Fibroblast of lung (primary cell): ENCODE measurements around the gene GLDC. TPM values are rescaled to one million over a fixed set of nuclear protein-coding genes. Genes with fewer than 3 reads are reported as not detected.

Experiments used
- DNase-seq, 2 donors: peaks; one replicate each; pipeline versions ENCODE4 v3.0.0 to v3.0.0-alpha.2; 2010; ENCODE audit warnings: low read depth in 2 of 2
- H2AFZ ChIP-seq: 2 replicates; pipeline ENCODE4 v1.5.1; 2012; ENCODE audit warnings: low read length, control low read depth, inconsistent platforms
- H3K27ac ChIP-seq: 2 replicates; pipeline ENCODE4 v1.5.1; 2011; ENCODE audit warnings: low read length, control low read depth; ENCODE audit not compliant: insufficient read depth
- H3K27me3 ChIP-seq: 2 replicates; pipeline ENCODE4 v1.5.1; 2011; ENCODE audit warnings: mild to moderate bottlenecking, low read length; ENCODE audit not compliant: control insufficient read depth, insufficient read depth
- H3K36me3 ChIP-seq: 2 replicates; pipeline ENCODE4 v1.5.1; 2011; ENCODE audit warnings: low read length; ENCODE audit not compliant: control insufficient read depth, insufficient read depth
- H3K4me1 ChIP-seq: 2 replicates; pipeline ENCODE4 v1.5.1; 2011; ENCODE audit warnings: low read length; ENCODE audit not compliant: control insufficient read depth, insufficient read depth; ENCODE audit errors: extremely low read depth
- H3K4me2 ChIP-seq: 2 replicates; pipeline ENCODE4 v1.5.1; 2011; ENCODE audit warnings: low read length, control low read depth; ENCODE audit not compliant: insufficient read depth; ENCODE audit errors: extremely low read depth
- H3K4me3 ChIP-seq, 4 experiments: fragments of 200-600 bp in 1 of 4; sonication (generic) in 1 of 4; replicated peaks in 1 of 4; 2 replicates each; pipeline ENCODE4 v1.5.1; 2011 to 2016; ENCODE audit warnings: low read length in 4 of 4, low read depth in 3 of 4, mild to moderate bottlenecking in 3 of 4, control low read depth in 2 of 4, inconsistent platforms in 1 of 4, mixed read lengths in 1 of 4; ENCODE audit not compliant: insufficient read depth in 1 of 4; ENCODE audit errors: control extremely low read depth in 1 of 4
- H3K79me2 ChIP-seq: 2 replicates; pipeline ENCODE4 v1.5.1; 2012; ENCODE audit warnings: mild to moderate bottlenecking, low read length, inconsistent platforms; ENCODE audit not compliant: control insufficient read depth, insufficient read depth
- H3K9ac ChIP-seq: 2 replicates; pipeline ENCODE4 v1.5.1; 2011; ENCODE audit warnings: mild to moderate bottlenecking, low read length, control low read depth; ENCODE audit not compliant: insufficient read depth
- H3K9me3 ChIP-seq: 2 replicates; pipeline ENCODE4 v1.5.1; 2012; ENCODE audit warnings: low read depth, low read length; ENCODE audit not compliant: control insufficient read depth, insufficient read depth
- H4K20me1 ChIP-seq: 2 replicates; pipeline ENCODE4 v1.5.1; 2011; ENCODE audit warnings: low read length; ENCODE audit not compliant: control insufficient read depth, insufficient read depth; ENCODE audit errors: extremely low read depth
- EZH2 ChIP-seq: IDR thresholded peaks from 2 replicates; pipeline ENCODE4 v1.5.1; 2012; ENCODE audit warnings: low read length, control low read depth, mild to moderate bottlenecking; ENCODE audit errors: missing control alignments
- polyA plus RNA-seq, 2 donors: library from polyadenylated mRNA; depleted of rRNA in 1 of 2; stranded (reverse) in 1 of 2; unstranded in 1 of 2; fragments of >200 nt; gene quantifications; 2 replicates each; pipeline ENCODE4 v1.2.1, GENCODE V29; 2011 to 2012; ENCODE audit warnings: missing spikeins in 1 of 2
- total RNA-seq: library from RNA; depleted of rRNA; stranded (reverse); fragments of >200 nt; gene quantifications from 2 replicates; pipeline ENCODE4 v1.2.1, GENCODE V29; 2014
- TF ChIP-seq, protein P1 (sequence below), 2 donors: IDR thresholded peaks in 1 of 2; conservative IDR thresholded peaks in 1 of 2; 1 replicate in 1 of 2; 2 replicates in 1 of 2; pipeline ENCODE4 v1.5.1; 2011 to 2012; ENCODE audit warnings: low read length in 2 of 2, control low read depth in 1 of 2, inconsistent platforms in 1 of 2, low read depth in 1 of 2, mild to moderate bottlenecking in 1 of 2

GLDC gene
- total and polyA plus RNA-seq, 2 donors (not counting 1 experiment from before 2014, with no cell fraction given) = 0.45 to 0.83 TPM

DNA sequence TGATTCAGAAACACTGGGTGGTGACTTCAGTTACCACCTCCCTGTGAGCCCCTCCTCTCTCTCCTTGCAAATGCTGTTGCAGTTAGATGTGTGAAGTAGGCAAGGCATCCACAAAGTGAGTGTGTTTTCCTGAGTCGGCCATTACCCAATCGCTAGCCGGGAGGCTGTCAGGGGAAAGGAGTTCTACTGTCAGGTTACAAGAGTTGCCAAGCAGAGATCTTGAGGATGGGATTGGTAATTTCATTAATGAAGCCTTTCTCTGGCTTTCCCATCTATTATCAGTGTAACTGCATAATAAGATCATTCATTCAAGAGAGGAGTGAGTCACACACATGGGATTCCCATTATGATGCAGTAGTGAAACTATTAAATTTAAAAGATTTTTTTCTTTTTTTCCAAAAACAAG, 106.9 kb downstream of the GLDC start:
- H3K27me3 ChIP-seq = no peaks in the 10 kb centered on the region
- no peaks in the 10 kb centered on the region for H3K79me2 ChIP-seq
- no peak overlapping the region for H2AFZ ChIP-seq
- no peak overlapping the region for H3K4me3 ChIP-seq
- peaks cover 2% of the 10 kb centered on the region for H3K4me1 ChIP-seq
- H3K36me3 ChIP-seq = no peaks in the 10 kb centered on the region
- no peaks in the 10 kb centered on the region for H4K20me1 ChIP-seq
- no peak overlapping the region for H3K9ac ChIP-seq
- no peak overlapping the region for H3K4me2 ChIP-seq
- H3K27ac ChIP-seq = no peak overlapping the region
- H3K9me3 ChIP-seq = no peaks in the 10 kb centered on the region
- TF ChIP-seq, protein P1, sequence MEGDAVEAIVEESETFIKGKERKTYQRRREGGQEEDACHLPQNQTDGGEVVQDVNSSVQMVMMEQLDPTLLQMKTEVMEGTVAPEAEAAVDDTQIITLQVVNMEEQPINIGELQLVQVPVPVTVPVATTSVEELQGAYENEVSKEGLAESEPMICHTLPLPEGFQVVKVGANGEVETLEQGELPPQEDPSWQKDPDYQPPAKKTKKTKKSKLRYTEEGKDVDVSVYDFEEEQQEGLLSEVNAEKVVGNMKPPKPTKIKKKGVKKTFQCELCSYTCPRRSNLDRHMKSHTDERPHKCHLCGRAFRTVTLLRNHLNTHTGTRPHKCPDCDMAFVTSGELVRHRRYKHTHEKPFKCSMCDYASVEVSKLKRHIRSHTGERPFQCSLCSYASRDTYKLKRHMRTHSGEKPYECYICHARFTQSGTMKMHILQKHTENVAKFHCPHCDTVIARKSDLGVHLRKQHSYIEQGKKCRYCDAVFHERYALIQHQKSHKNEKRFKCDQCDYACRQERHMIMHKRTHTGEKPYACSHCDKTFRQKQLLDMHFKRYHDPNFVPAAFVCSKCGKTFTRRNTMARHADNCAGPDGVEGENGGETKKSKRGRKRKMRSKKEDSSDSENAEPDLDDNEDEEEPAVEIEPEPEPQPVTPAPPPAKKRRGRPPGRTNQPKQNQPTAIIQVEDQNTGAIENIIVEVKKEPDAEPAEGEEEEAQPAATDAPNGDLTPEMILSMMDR (conservative IDR thresholded peaks at IDR 0.05 in 1 of 2, IDR thresholded peaks at IDR 0.05 in 1 of 2; ENCODE audit: low read depth in 1 of 2, low read length in 2 of 2) = no peak
- TF ChIP-seq EZH2 = no peak
- DNase-seq = peak; percentile 39 to 60

DNA sequence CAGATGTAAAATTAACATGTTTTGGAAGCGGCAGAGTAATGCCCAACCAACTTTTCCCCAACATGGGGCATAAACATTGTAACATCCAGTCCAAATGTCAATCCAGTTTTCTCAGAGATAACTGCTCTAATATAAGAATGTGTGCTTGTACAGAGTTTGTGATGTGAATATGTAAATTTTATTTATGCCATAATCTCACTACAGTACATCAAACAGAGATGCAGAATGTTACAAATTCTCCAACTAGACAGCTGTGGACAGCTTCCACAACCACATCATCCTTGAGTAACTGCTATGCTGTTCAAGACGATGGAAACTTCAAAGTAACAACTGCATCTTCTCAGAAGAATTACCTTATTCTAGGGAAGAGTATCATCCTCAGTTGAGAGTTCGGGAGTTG, 109.9 kb downstream of the GLDC start:
- no peak overlapping the region for H3K4me2 ChIP-seq
- no peaks in the 10 kb centered on the region for H3K36me3 ChIP-seq
- no peaks in the 10 kb centered on the region for H3K9me3 ChIP-seq
- no peak overlapping the region for H3K9ac ChIP-seq
- H3K4me1 ChIP-seq = peaks cover 2% of the 10 kb centered on the region
- H3K27me3 ChIP-seq = no peaks in the 10 kb centered on the region
- no peaks in the 10 kb centered on the region for H3K79me2 ChIP-seq
- TF ChIP-seq, protein P1 (conservative IDR thresholded peaks at IDR 0.05 in 1 of 2, IDR thresholded peaks at IDR 0.05 in 1 of 2; ENCODE audit: low read depth in 1 of 2, low read length in 2 of 2) = no peak
- TF ChIP-seq EZH2 = no peak
- H3K27ac ChIP-seq = no peak overlapping the region
- no peak overlapping the region for H2AFZ ChIP-seq
- no peak overlapping the region for H3K4me3 ChIP-seq
- no peak for DNase-seq
- no peaks in the 10 kb centered on the region for H4K20me1 ChIP-seq

- Histone ChIP-seq H3K9ac (no peak overlapping the region), H3K27me3 (no peaks in the 10 kb centered on the region), H3K4me3 (no peak overlapping the region), H3K79me2 (no peaks in the 10 kb centered on the region), H2AFZ (no peak overlapping the region), H3K27ac (no peak overlapping the region), H3K4me1 (no peaks in the 10 kb centered on the region), H3K36me3 (no peaks in the 10 kb centered on the region), H4K20me1 (no peaks in the 10 kb centered on the region), H3K9me3 (no peaks in the 10 kb centered on the region), H3K4me2 (peak overlapping the region; percentile 54)
- TF ChIP-seq, protein P1 (conservative IDR thresholded peaks at IDR 0.05 in 1 of 2, IDR thresholded peaks at IDR 0.05 in 1 of 2; ENCODE audit: low read depth in 1 of 2, low read length in 2 of 2) = no peak
- TF ChIP-seq EZH2 = no peak
- peak in 1 of 2 donors; percentile 76 for DNase-seq
Measured at GRCh38 chr9:6525326-6526045, 120.0 kb downstream of the GLDC start.
